ENCODE measurements around the gene MINAR1.

Gene MINAR1

DNA sequence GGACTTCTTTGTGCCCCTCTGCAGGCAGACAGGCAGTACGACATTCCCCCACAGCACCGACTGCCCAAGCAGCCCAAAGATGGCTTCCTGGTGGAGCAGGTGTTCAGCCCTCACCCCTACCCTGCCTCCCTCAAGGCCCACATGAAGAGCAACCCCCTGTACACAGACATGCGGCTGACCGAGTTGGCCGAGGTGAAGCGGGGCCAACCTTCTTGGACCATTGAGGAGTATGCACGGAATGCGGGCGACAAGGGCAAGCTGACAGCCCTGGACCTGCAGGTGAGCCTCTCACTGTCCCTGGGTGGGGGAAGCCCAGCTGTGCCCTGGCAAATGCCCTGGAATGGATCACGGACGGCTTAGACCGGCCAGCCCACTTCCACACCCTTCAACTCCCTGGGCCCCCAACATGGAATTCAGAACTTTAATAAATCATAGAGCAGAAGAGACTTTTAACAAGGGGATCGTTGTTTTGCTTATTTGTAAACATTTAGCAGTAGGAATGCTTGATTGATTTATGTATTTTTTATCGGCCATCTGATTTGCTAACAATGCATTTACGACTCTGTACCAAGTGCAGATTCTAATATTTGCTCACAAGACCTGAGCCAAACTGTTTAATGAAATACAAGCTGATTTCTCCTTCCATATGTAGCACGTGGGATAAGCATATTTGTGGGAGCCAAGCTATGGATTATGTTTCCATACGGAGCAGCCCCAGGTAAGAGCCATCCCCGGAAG, 31.1 kb downstream of the MINAR1 start:
- no peak for DNase-seq (ENCODE audit: low read depth)

DNA sequence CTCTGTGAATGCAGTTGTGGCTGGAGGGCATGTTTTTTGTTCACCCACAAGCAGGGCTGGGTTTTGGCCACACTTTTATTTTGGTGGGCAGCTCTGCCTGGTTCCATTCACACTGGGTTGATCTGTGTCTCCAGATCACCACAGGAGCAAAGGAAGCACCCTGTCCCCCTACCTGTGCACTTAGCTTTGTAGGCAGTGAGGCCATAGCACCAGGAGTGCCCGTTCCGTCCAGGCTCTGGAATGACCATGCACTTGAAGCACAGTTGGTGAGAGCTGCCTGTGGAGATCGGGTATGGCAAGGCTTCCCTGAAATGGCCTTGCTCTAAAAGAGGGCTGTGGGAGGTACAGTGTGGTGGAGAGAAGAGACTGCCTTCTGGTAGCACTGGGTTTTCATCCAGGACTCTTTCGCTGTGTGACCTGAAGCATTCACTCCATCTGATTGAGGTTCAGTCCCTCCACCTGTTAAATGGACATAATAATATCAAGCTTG, 31.7 kb downstream of the MINAR1 start:
- no peak for DNase-seq (ENCODE audit: low read depth)

GRCh38 chr15:79466488-79466887, 34.4 kb downstream of the MINAR1 start:
- no peak for DNase-seq (ENCODE audit: low read depth)

DNA sequence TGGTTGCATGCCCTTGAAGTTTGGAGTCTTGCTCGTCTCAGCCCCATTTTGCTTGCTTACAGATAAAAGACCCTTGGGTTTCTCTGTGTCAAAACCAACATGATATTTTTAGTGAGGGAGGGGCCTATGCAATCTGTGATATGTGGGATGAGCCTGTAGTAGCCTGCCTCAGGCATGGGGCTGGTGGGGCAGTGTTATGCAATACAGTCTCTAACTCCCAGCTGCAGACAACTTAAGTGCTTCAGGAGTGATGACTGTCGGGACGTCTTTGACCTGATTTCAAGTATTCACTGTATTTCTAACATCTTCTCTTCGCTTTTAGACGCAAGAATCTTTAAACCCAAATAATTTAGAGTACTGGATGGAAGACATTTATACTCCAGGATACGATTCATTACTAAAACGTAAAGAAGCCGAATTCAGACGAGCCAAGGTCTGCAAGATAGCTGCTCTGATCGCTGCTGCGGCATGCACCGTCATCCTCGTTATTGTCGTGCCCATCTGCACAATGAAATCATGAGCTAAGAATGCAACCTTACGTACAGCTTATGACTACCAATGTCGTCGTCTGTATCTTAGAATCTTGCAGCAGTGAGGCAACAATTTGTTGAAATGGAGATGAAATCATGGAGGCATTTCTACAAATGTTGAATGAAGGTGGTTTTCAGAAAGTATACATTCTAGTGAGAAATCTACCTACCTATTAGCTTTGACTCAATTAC, 35.9 kb downstream of the MINAR1 start:
- DNase-seq (ENCODE audit: low read depth): no peak

DNA sequence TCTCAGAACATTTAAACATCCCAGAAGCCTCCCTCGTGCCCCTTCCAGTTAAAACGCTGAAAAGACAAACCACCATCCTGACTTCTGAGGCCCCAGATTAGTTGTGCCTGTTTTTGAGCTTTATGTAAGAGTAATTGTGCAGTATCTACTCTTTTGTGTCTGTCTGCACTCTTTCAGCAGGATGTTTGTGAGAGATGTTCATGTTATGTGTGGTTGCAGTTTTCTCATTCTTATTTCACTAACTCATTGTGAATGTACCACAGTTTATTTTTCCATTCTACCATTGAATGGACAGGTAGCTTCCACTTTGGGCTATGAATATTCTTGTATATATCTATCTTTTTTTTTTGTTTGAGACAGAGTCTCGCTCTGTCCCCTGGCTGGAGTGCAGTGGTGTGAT, 40.3 kb downstream of the MINAR1 start:
- DNase-seq (ENCODE audit: low read depth): no peak

DNA sequence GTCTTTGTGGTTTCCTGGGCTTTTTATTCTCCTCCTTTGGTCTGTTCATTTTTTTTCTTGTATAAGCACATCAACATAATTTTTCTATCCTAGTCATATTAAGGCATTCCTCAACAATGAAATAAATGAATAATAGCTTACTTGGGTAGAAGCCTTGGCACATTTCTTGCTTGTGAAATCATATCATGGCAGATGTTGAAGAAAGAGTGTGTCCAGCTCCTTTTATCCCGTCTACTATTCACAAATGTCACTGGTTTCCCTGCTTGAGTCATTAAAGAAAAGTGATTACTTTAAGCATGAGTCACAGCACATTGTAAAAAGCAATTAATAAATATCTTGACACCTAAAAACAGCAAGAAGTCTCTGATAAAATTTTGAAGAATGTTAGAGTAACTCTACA, 42.1 kb downstream of the MINAR1 start:
- DNase-seq (ENCODE audit: low read depth): no peak

DNA sequence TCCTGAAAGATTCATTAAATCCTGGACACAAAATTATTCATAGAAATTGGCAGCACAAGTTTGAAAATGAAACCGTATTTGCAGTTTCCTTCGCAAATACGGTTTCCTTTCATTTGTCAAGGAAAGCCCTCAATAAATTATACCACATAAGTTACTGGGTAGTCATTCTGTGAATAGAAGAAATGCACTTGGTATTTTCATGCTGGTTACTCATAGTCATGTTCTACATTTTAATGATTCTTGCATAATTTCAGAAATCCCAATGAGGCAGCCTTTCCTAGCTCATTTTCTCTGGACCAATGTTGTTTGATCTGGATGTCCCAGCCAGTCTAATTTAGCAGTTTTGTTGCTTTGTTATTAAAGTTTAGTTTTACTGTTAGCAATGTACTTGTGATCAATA, 43.2 kb downstream of the MINAR1 start:
- DNase-seq (ENCODE audit: low read depth): no peak

DNA sequence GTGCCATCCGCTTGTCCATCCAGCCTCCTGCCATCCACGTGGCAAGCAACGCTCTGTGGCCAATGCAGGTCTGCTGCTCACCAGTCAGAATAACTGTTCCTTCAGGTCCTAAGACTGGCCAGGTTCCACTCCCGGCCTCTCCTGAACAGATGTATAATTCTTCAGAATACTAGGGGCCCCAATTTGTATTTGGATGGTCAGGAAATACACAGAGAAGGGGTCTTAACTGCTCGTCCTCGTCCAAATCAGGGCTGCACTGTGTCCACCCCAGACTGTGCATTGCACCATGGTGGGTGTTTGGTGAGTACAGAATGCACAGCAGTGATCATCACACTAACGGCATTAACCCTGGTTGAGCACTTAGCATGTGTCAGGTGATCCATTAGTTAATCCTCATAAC, 46.0 kb downstream of the MINAR1 start:
- no peak for DNase-seq (ENCODE audit: low read depth)

GRCh38 chr15:79479616-79480015, 47.5 kb downstream of the MINAR1 start:
- no peak for DNase-seq (ENCODE audit: low read depth)

- no peak for DNase-seq (ENCODE audit: low read depth)
These were observed 49.7 kb downstream of the MINAR1 start for GRCh38 chr15:79481793-79482192.

All from activated gamma-delta T cell treated with anti-CD3 and anti-CD28 coated beads, Interleukin-2, amount 50 U/mL, for 16 hours (primary cell).